GM18861 (cell line): ENCODE data around the gene TPP2.

Experiments used
- ATAC-seq: cut with Tn5 transposase; IDR thresholded peaks from one replicate; pipeline ENCODE4 v1.9.1; 2021; ENCODE audit not compliant: unreplicated experiment

TPP2 gene

GRCh38 chr13:102721800-102722231 is 125.0 kb downstream of the TPP2 start:
- no peak for ATAC-seq

GRCh38 chr13:102724923-102725322 is 128.1 kb downstream of the TPP2 start:
- ATAC-seq: no peak

- no peak for ATAC-seq
These were observed 129.6 kb downstream of the TPP2 start for GRCh38 chr13:102726430-102726829.
